SK-N-SH treated with all-trans-retinoic acid at 6 μM for 48 hours (cell line): ENCODE measurements around the gene KLHL5.

Experiments used
- PATZ1 ChIP-seq: fragments of 250-450 bp; sonication (Bioruptor Pico); IDR thresholded peaks from 2 replicates; pipeline ENCODE4 v1.8.0; 2020; ENCODE audit warnings: mild to moderate bottlenecking, moderate library complexity, borderline replicate concordance
- RARB ChIP-seq: fragments of 250-450 bp; sonication (Bioruptor Pico); IDR thresholded peaks from 2 replicates; pipeline ENCODE4 v1.8.0; 2021; ENCODE audit warnings: mild to moderate bottlenecking, moderate library complexity
- ZNF70 ChIP-seq: fragments of 450-650 bp; formaldehyde crosslinking; IDR thresholded peaks from 2 replicates; pipeline ENCODE4 v1.5.0; 2020; ENCODE audit warnings: mild to moderate bottlenecking, moderate library complexity
- TF ChIP-seq, protein P1 (sequence below): fragments of 250-450 bp; sonication (Bioruptor Pico); IDR thresholded peaks from 2 replicates; pipeline ENCODE4 v1.5.0; 2020; ENCODE audit warnings: mild to moderate bottlenecking, moderate library complexity
- TF ChIP-seq, protein P2 (sequence below): fragments of 250-450 bp; sonication (Bioruptor Pico); IDR thresholded peaks from 2 replicates; pipeline ENCODE4 v1.8.0; 2021; ENCODE audit warnings: low read depth, mild to moderate bottlenecking, moderate library complexity, borderline replicate concordance

DNA sequence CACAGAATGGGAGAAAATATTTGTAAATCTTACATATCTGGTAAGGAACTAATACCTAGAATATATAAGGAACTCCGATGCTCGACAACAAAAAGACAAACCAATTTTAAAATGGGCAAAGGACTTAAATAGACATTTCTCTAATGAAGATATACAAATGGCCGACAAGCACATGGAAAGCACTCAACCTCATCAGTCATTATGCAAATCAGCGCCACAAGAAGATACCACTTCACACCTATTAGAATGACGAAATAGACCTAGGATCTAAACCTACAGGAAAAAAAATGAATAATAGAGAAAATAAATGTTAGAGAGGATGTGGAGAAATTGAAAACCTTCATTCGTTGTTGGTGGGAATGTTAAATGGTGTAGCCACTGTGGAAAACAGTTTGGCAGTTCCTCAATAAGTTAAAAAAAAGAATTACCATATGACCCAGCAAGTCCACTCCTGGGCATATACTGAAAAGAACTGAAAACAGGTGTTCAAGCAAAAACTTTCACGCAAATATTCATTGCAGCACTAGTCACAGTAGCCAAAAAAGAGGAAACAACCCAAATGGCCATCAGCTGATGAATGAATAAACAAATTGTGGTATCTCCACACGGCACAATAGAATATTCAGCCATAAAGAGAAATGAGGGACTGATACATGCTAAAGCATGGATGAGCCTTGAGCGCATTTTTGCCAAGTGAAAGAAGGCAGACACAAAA is 63.0 kb downstream of the KLHL5 start:
- TF ChIP-seq, protein P1, sequence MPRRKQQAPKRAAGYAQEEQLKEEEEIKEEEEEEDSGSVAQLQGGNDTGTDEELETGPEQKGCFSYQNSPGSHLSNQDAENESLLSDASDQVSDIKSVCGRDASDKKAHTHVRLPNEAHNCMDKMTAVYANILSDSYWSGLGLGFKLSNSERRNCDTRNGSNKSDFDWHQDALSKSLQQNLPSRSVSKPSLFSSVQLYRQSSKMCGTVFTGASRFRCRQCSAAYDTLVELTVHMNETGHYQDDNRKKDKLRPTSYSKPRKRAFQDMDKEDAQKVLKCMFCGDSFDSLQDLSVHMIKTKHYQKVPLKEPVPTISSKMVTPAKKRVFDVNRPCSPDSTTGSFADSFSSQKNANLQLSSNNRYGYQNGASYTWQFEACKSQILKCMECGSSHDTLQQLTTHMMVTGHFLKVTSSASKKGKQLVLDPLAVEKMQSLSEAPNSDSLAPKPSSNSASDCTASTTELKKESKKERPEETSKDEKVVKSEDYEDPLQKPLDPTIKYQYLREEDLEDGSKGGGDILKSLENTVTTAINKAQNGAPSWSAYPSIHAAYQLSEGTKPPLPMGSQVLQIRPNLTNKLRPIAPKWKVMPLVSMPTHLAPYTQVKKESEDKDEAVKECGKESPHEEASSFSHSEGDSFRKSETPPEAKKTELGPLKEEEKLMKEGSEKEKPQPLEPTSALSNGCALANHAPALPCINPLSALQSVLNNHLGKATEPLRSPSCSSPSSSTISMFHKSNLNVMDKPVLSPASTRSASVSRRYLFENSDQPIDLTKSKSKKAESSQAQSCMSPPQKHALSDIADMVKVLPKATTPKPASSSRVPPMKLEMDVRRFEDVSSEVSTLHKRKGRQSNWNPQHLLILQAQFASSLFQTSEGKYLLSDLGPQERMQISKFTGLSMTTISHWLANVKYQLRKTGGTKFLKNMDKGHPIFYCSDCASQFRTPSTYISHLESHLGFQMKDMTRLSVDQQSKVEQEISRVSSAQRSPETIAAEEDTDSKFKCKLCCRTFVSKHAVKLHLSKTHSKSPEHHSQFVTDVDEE (CRISPR knock-in tag) = no peak
- TF ChIP-seq RARB (CRISPR knock-in tag) (no peak), PATZ1 (CRISPR knock-in tag) (no peak), ZNF70 (no peak)
- TF ChIP-seq, protein P2, sequence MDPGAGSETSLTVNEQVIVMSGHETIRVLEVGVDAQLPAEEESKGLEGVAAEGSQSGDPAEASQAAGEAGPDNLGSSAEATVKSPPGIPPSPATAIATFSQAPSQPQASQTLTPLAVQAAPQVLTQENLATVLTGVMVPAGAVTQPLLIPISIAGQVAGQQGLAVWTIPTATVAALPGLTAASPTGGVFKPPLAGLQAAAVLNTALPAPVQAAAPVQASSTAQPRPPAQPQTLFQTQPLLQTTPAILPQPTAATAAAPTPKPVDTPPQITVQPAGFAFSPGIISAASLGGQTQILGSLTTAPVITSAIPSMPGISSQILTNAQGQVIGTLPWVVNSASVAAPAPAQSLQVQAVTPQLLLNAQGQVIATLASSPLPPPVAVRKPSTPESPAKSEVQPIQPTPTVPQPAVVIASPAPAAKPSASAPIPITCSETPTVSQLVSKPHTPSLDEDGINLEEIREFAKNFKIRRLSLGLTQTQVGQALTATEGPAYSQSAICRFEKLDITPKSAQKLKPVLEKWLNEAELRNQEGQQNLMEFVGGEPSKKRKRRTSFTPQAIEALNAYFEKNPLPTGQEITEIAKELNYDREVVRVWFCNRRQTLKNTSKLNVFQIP = no peak
